Measurements from ENCODE around the gene DAAM2.
A peak's percentile ranks its signal among the peaks of the same experiment; 100 is the strongest.

DAAM2 gene

GRCh38 chr6:39887692-39888450 is 95.7 kb downstream of the DAAM2 start:
- peak; percentile 79 for DNase-seq (ENCODE audit: low spot score)

GRCh38 chr6:39889229-39889628 is 97.1 kb downstream of the DAAM2 start:
- DNase-seq (ENCODE audit: low spot score) = no peak

- DNase-seq (ENCODE audit: low spot score) = no peak
Measured at GRCh38 chr6:39891353-39891752, 99.2 kb downstream of the DAAM2 start.

- DNase-seq (ENCODE audit: low spot score) = no peak
Measured at GRCh38 chr6:39891976-39892375, 99.8 kb downstream of the DAAM2 start.

- peak; percentile 61 for DNase-seq (ENCODE audit: low spot score)
Measured at GRCh38 chr6:39892490-39893129, 100.4 kb downstream of the DAAM2 start.

GRCh38 chr6:39893286-39893685 is 101.1 kb downstream of the DAAM2 start:
- DNase-seq (ENCODE audit: low spot score) = no peak

GRCh38 chr6:39896701-39897100 is 104.5 kb downstream of the DAAM2 start:
- no peak for DNase-seq (ENCODE audit: low spot score)

GRCh38 chr6:39897698-39898097 is 105.5 kb downstream of the DAAM2 start:
- no peak for DNase-seq (ENCODE audit: low spot score)

GRCh38 chr6:39898625-39899024 is 106.4 kb downstream of the DAAM2 start:
- DNase-seq (ENCODE audit: low spot score) = no peak

- DNase-seq (ENCODE audit: low spot score) = peak; percentile 57
Measured at GRCh38 chr6:39899554-39900295, 107.5 kb downstream of the DAAM2 start.

- no peak for DNase-seq (ENCODE audit: low spot score)
Measured at GRCh38 chr6:39901116-39901655, 109.0 kb downstream of the DAAM2 start.

GRCh38 chr6:39901670-39902069 is 109.5 kb downstream of the DAAM2 start:
- no peak for DNase-seq (ENCODE audit: low spot score)

- DNase-seq (ENCODE audit: low spot score) = no peak
Measured at GRCh38 chr6:39902136-39902535, 110.0 kb downstream of the DAAM2 start.

GRCh38 chr6:39902786-39903465 is 110.8 kb downstream of the DAAM2 start:
- no peak for DNase-seq (ENCODE audit: low spot score)

GRCh38 chr6:39903656-39904055 is 111.5 kb downstream of the DAAM2 start:
- DNase-seq (ENCODE audit: low spot score) = no peak

GRCh38 chr6:39904946-39905639 is 112.9 kb downstream of the DAAM2 start:
- DNase-seq (ENCODE audit: low spot score) = no peak

- DNase-seq (ENCODE audit: low spot score) = no peak
Measured at GRCh38 chr6:39905640-39905975, 113.4 kb downstream of the DAAM2 start.

- no peak for DNase-seq (ENCODE audit: low spot score)
Measured at GRCh38 chr6:39906318-39906761, 114.2 kb downstream of the DAAM2 start.

- DNase-seq (ENCODE audit: low spot score) = no peak
Measured at GRCh38 chr6:39907871-39908575, 115.8 kb downstream of the DAAM2 start.

- DNase-seq (ENCODE audit: low spot score) = no peak
Measured at GRCh38 chr6:39908838-39909583, 116.8 kb downstream of the DAAM2 start.

All from COLO829 (cell line).